Endothelial cell of hepatic sinusoid (primary cell): ENCODE results near the gene CADPS2.

Source experiments
- in situ Hi-C: cut with HindIII; loops from 2 replicates; pipeline ENCODE4 v1.10.0; 2017; ENCODE audit warnings: low sequenced_read_pairs

The CADPS2 gene

DNA sequence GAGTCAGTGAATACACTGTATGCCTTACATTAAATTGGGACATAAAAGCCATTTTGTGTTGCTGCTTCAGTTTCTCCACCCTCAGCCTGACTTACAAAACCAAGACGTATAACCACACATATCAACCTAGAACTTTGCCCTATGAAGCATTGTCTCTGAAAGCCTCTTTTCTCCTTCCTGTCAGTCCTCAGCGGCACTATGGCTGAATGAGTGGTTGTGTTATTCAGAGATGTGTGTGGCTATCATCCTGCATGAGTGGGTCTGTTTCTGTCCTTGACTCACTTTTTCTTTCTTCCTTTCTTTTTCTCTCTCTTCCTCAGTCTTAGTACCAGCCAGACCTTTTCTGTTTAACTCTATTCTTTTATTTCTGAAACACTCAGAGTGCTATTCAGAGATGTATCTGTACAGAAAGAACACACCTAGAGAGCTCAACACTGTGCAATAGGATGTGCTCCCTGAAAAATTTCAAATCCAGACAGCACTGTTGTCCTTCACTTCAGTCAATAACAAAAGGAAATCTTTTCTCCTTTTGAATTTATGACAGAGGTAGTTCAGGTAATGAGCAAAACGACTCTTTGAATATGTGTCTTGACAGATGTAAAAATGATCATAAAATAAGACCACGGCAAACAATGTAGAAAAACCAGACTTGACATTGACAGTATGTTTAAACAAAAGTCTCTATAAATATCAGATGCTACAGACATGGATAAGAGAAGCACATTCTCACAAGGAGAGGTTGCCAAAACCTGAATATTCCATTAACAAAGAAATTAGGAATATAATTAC lies 418.4 kb downstream of the CADPS2 start:
- in situ Hi-C loops, result no loop called here

DNA sequence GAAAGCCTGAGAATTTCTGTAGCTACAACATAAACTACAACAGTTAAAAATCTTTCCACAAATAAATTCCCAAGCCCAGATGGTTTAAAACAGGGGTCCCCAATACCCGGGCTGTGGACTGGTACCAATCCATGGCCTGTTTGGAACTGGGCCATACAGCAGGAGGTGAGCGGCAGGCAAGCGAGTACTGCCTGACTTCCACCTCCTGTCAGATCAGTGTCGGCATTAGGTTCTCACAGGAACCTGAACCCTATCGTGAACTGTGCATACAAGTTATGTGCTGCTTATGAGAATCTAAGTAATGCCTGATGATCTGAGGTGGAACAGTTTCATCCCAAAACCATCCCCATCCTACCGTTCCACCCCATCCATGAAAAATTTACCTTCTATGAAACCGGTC lies 421.0 kb downstream of the CADPS2 start:
- in situ Hi-C loops, result no loop called here

DNA sequence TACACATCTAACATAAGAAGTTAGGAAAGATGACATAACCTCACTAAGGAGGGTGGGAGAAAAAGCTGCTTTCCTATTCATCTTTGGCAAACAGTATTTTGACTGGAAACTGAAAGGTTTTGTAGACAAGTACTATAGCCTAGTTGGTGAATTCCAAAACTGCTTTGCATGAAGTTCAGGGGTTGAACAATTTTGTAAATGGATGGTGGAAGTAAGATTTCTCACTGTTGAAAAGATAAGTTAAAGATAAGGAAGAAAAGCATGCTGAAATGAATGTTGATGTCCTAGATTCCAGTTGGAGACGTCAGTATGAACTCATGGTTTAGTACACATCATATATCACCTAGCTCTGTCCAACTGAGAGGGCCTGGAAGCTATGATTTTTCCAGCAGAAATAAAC lies 422.6 kb downstream of the CADPS2 start:
- in situ Hi-C loops, result no loop called here

DNA sequence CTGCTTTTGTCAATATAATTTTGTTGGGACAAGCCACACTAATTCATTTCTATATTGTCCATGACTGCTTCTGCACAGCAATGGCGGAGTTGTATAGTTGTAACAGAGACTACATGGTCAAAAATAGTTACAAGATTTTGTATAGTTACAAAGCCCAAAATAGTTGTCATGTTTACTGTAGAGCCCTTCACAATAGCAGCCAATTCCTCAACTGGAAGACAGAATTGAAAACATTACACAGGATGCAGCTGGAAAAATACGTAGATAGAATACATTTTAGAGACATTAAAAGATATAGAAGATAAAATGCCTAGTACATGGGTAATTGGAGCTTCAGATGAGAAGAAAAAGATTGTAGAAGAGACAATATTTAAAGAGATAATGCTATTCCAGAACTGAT lies 425.3 kb downstream of the CADPS2 start:
- in situ Hi-C loops, result no loop called here

DNA sequence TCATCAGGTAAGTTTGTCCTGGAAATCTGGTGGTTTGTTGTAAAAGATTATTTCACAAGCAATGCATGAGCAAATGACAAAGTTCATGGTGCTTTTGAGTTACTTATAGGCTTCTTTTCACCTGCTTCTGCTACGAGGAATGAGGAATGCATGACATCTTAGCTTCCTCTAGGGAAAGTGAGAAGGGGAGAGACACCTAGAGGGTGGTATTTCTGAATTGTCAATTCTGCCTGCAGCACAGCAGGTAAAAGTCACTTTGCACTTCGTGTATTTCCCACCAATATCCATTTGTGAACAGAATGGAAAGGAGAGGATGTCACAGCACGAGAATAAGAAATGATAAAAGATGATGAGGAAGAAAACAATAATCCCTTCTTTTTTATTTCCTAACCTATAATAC lies 428.3 kb downstream of the CADPS2 start:
- in situ Hi-C loops, result no loop called here

DNA sequence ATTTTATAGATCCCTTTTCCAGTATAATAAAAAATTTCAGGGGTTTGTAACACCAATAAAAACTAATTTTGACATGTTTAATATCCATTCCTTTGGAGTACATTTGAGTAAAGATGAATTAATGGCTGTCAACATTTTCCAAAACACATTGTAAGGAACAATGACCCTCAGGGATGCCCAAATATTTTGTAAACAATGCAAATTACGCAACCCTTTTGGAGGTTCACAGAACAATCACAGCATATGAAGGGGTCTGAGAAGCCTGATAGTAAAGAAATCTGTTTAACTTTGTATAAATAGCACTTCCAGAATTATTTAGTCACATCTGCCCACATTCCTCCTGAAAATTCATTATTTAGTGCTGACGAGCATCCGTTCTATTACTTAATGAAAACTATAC lies 428.9 kb downstream of the CADPS2 start:
- in situ Hi-C loops, result no loop called here

DNA sequence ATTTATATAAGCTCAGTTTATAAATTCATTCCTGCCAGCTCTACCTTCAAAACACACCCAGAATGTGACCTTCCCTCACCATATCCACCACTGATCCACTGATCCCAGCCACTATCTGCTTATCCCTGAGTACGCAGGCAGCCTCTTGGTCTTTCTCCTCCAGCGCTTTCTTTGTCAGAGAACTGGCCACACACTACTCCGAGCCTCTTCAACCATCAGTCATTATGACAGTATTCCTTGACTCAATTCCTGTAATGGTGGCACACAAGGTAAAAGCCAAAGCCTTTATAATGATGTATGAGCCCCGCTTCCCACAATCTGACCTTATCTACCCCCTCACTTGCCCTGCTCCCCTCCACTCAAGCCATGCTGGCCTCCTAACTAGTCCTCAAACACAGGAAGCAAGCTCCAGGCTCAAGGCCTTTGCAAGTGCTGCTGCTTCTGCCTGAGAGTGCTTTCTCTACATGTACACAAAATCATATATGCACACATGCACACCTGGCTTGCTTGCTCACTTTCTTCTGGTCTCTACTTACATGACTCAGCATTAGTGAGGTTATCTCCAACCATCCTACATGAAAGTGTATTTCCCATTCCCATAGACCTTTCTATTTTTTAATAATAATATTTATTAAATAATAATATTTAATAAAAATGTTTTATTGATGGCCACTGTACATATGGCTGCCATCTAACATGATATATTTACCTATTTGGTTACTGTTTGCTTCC lies 431.3 kb downstream of the CADPS2 start:
- in situ Hi-C loops, result no loop called here

DNA sequence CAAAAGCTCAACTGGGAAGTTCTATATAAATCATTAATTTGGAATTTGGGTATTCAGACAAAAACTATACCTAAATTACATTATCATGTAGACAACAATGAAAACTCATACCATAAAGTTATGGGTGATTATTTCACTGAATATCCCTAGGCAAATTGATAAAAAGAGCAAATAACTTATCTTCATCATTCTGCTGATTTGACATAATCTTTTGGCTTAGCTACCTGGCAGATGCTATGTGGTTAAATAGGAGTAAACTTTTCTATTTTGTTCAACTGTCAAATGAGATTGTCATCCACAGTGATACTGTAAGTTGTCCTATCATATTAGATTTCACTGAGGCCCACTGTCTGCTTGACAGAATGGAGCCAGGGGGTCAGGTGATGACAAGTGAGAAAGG lies 432.8 kb downstream of the CADPS2 start:
- in situ Hi-C loops, result no loop called here

DNA sequence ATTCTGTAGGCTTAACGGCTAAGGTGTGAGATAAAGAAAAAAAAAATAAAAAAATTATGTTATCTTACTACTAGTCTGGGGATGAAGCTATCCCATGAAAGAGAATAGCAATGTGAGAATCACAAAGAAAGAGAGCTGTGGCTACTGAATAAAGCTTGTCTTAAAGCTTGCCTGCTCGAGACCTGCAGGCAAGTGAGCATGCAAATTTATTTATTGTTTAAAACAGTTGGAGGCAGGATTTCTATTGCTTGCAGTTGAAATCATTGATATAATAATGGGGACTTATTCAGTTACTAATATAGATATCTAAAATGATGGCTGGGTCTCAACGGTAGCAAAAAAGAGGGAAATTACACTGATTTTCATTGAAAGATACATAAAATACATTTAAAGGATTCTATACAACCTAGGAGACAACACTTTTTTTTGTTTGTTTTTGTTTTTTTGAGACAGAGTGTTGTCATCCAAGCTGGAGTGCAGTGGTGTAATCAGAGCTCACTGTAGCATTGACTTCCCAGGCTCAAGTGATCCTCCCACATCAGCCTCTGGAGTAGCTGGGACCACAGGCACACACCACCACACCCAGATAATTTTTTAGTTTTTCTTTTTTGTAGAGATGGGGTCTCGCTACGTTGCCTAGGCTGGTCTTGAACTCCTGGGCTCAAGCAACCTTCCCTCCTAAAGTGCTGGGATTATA lies 437.2 kb downstream of the CADPS2 start:
- in situ Hi-C loops, result no loop called here

DNA sequence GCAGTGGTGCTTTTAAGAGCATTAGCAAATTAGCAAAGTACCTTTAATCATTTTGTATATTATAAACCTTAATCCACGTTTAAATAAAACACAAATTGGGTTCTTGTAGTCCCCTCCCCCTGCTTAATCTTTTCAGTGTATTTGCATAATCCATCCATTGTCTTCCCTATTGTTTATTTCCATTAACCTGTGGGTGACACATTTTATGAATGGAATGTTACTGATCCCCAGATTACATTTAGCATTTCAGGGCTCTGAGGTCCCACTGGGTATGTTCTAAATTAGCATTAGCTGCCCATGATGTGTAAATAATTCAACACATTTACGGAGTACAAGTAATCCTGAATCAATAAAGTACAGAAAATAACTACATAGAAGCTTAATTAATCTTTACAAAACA lies 443.3 kb downstream of the CADPS2 start:
- in situ Hi-C loops, result no loop called here

DNA sequence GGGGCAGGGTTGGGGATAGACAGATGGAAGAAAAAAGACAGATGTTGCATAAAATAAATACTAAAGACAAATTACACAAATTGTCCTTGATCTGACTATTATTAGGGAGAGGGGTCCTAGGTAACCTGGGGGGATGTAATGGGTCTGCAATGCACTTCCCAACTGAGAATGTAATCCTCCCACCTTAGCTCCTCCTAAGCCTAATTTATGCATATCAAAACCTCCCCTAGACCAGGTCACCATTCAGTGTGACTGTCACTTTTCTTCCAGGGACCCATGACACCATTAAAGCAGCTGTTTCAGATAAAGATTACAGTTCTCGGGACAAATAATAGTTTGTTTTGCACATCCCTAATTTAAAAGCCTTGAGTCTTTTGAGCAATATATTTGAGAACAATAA lies 447.8 kb downstream of the CADPS2 start:
- in situ Hi-C loops, result no loop called here

DNA sequence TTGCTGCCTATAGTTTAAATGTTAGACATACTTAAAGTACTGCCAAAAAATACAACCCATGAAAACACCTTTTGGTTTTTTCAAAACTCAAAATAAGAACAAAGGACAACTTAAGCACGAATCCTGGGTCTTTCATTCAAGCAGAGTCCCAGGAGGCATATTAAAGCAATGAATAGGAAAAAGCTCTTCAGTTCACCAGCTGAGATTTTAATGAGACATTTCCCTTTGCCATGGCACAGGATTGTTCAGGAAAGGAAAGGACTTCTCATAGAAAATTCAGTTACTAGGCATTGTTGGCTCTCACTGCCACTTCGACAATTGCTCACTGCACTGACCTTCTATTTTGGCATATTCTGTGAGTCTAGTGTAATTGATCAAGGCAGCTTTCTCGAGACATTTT lies 448.3 kb downstream of the CADPS2 start:
- in situ Hi-C loops, result no loop called here

DNA sequence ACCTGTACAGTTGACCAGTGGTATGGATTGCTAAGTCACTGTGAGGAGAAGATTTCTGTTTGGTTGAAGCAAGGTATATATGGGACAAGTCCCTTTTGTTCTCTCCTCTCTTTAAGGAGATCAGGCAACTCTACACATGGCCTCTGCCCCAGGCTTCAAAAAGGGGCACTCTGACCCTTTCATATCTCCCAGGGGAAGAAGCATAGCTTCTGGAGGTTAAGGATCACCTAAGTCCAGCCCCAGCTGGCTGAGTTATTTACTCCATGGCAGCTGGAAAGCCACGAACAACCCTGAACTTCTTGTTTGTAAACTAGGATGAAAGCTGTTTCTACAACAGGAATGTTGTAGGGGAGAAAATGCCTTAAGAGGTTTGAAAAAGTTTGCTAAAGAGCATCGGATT lies 452.5 kb downstream of the CADPS2 start:
- in situ Hi-C loops, result no loop called here

DNA sequence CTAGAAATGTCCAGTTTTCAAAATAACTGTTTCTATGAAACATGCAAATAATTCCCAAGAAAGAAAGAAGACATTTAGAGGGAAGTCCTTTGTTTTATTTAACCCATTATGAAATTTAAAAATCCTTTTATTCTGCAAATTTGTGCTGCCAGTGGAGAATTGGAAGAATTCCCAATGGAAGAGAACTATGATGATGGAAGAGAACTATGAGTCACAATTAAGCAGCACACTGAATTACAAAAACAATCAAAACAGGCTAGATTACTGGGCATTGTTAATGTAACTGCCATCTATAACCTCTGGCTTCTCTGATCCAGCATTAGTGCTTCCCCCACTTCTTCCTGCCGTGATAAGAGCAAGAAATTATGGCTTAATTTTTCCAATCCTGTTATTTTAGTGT lies 455.6 kb downstream of the CADPS2 start:
- in situ Hi-C loops, result no loop called here

DNA sequence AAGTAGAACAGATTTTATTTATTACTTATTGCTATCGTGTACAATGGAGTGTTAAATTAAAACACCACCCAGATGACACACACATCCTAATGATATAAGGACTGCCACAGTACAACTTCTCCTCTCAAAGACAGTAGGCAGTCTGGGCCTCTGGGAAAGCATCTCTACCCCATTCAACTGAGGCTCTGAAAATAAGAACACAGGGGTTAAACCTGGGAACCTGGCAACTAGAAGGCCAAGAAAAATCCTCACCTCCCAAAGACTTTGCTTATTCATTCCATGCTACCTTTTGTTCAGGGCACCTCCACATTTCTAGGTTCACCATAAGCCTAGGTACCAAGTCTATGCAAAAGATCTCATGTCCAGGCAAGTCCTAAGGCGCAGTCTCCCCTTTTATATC lies 456.3 kb downstream of the CADPS2 start:
- in situ Hi-C loops, result no loop called here

DNA sequence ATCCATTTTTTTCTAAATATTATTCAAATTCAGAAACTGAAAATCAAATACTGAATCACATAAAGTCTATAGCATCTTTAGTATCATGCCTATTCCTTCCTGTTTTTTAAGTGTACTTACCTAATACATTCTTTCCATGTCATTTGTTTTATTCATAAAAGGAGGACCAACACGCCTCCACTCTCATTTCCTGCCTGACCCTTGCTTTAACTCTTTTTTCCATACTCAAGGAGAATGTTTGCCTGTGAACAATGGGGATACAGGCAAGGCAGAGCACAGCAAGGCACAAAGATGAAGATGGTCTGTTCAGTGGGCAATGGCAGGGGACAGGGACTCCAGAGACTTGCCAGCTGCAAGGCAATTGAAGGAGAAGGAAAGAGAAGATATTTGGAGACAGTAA lies 460.5 kb downstream of the CADPS2 start:
- in situ Hi-C loops, result no loop called here

DNA sequence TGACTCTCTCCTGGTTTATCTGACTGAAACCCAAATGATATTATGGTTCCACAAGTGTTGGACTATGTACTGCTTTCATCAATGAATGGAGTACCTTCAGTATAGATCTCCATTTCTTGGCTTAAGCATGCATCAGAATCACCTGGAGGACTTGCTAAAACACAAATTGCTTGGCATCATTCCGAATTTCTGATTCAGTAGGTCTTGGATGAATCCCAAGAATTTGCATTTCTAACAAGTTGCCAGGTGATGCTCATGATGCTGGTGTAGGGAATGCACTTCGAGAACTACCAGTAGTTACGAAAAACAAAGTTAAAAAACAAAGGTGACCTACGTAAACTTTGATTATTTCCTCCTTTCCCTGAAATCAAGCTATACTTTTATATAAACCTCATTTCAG lies 462.7 kb downstream of the CADPS2 start:
- in situ Hi-C loops, result no loop called here

DNA sequence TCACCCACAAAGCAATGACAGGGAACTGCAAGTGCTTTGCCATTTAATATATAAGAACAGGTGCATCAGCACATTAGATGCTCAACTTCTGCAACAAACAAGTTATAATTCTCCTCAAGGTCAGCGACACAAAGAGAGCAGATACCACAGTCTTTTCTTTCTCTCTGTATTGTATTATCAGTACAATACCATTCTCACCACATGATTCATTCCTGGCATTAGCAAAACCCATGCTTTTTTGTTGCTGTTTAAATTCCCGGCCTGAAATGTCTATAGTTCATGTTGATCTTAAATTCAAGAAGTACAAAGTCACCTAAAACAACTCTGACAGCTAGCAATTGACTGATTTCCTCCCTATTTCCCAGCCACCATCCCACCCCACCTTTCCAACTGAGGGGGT lies 469.9 kb downstream of the CADPS2 start:
- in situ Hi-C loops, result no loop called here

DNA sequence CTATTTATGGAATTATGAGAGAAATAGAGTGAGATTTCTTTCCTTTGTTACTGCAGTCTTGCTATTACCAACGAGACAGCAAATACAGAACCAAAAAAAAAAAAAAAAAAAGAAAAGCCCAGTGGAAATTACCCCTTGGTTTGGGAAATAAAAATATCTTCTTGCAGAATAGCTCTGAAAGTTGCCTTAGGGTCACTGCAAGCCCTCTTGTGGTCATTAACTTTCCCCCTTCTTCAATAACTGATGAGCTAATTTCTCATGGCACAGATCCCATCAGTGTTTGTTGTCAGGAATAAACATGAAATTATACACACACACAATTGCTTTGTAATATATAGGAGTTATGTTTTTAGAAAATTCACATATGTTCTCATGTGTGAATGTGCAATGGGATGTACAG lies 470.8 kb downstream of the CADPS2 start:
- in situ Hi-C loops, result no loop called here

DNA sequence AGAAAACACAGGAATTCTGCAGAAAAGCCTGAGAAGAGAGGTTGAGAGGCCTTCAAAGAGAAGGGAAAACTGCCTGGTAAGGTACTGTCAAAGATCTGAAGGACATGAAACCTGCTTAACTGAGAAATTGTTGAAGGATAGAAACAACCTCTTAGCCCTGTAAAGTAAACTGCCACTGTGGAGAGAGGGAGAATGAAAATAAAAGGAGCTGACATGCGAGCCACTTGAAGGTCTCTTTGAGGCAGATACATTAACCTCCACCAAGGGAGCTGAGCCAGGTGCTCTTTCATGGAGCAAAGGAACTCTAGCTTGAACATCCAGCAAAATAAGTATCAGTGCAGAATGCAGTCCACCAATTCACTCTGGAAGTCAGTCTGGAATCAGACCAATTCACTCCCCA lies 472.9 kb downstream of the CADPS2 start:
- in situ Hi-C loops, result no loop called here

DNA sequence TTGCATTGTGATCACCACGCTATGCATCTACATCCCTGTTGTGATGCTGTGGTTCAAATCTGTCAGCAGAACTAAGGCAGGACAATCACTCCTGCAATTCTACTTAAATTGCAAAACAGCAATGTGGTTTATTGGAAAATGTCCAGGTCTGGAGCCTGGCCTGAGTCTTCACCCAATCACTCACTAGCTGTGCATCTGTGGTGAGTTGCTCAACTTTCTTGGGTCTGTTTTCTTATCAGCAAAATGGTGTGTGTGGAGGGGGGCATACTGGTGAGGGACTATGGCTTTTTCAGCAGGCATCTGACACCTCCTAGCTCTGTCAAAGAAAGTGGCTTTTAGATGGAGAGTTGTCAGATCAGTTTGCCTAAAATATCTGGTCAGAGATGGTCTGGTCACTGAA lies 473.4 kb downstream of the CADPS2 start:
- in situ Hi-C loops, result no loop called here

DNA sequence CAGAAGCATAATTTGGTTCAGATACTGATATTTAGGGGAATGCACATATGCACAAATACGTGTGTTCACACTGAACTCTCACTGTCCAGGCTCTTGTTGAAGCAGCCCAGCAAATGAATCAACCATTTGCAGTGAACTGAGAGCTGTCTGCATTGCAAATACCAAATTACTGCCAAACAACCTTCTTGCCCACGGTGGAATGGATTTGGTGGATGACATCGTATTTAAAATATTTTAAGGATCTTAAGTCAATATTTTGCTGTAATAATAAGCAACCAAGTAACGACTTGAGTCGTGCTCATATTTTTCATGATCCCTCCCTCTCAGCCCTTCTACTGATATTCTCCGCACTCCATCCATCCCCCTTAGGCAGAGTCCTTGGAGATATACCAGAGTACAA lies 473.8 kb downstream of the CADPS2 start:
- in situ Hi-C loops, result no loop called here
